SK-N-SH (cell line): ENCODE measurements around the gene CDS2. TPM values are rescaled to one million over a fixed set of nuclear protein-coding genes. Genes with fewer than 3 reads are reported as not detected.

Source experiments
- CTCF ChIA-PET: fragments of 300-600, 350-600 bp; formaldehyde crosslinking; extraction: SDS; loops from one replicate; lab custom pipeline; 2021; lab: Yijun Ruan, JAX
- POLR2A ChIA-PET: fragments of 350-600 bp; sonication (Branson Sonifier 250); formaldehyde crosslinking; extraction: SDS; loops from one replicate; lab custom pipeline; 2020; ENCODE audit warnings: antibody characterized with exemption, inconsistent platforms; lab: Yijun Ruan, JAX
- DNase-seq: peaks from one replicate; pipeline ENCODE4 v3.0.0; 2012
- H2AFZ ChIP-seq: fragments of 200-600 bp; sonication (generic); 2 replicates; pipeline ENCODE4 v1.8.1; 2016; ENCODE audit warnings: antibody characterized with exemption, mild to moderate bottlenecking, low read depth
- H3F3A ChIP-seq: fragments of 200-600 bp; sonication (generic); replicated peaks from 2 replicates; pipeline ENCODE3; 2016; ENCODE audit warnings: antibody characterized with exemption, mild to moderate bottlenecking; ENCODE audit not compliant: insufficient read depth
- H3K27ac ChIP-seq, 2 experiments: fragments of 200-500 bp in 1 of 2; fragments of 200-600 bp in 1 of 2; sonication (Bioruptor generic) in 1 of 2; sonication (generic), shearing (Covaris generic) in 1 of 2; 2 replicates each; pipeline versions ENCODE4 v1.5.1 to v1.6.1; 2014 to 2016; ENCODE audit warnings: low read depth in 2 of 2, inconsistent platforms in 1 of 2, low read length in 1 of 2, mild to moderate bottlenecking in 1 of 2, mixed read lengths in 1 of 2
- H3K27me3 ChIP-seq: fragments of 200-600 bp; sonication (generic), shearing (Covaris generic); 2 replicates; pipeline ENCODE4 v1.6.1; 2016; ENCODE audit warnings: mixed run types; ENCODE audit not compliant: insufficient read depth
- H3K36me3 ChIP-seq, 2 experiments: fragments of 200-500 bp in 1 of 2; fragments of 200-600 bp in 1 of 2; sonication (Bioruptor generic) in 1 of 2; sonication (generic) in 1 of 2; replicated peaks in 1 of 2; 2 replicates each; pipeline versions ENCODE3 to v1.5.1; 2014 to 2016; ENCODE audit warnings: low read length in 1 of 2, mild to moderate bottlenecking in 1 of 2; ENCODE audit not compliant: insufficient read depth in 2 of 2, control insufficient read depth in 1 of 2
- H3K4me1 ChIP-seq, 2 experiments: fragments of 200-500 bp in 1 of 2; fragments of 200-600 bp in 1 of 2; sonication (Bioruptor generic) in 1 of 2; sonication (generic), shearing (Covaris generic) in 1 of 2; 2 replicates each; pipeline versions ENCODE4 v1.5.1 to v1.6.1; 2014 to 2016; ENCODE audit warnings: low read depth in 1 of 2, low read length in 1 of 2, mixed run types in 1 of 2; ENCODE audit not compliant: insufficient read depth in 2 of 2, control insufficient read depth in 1 of 2
- H3K4me2 ChIP-seq: fragments of 200-600 bp; sonication (generic), shearing (Covaris generic); 2 replicates; pipeline ENCODE4 v1.6.1; 2017; ENCODE audit warnings: mixed run types
- H3K4me3 ChIP-seq, 2 experiments: fragments of 200-500 bp in 1 of 2; fragments of 200-600 bp in 1 of 2; sonication (Bioruptor generic) in 1 of 2; sonication (generic), shearing (Covaris generic) in 1 of 2; 2 replicates each; pipeline versions ENCODE4 v1.5.1 to v1.8.1; 2014 to 2016; ENCODE audit warnings: low read depth in 2 of 2, inconsistent platforms in 1 of 2, low read length in 1 of 2, mild to moderate bottlenecking in 1 of 2, mixed read lengths in 1 of 2, moderate library complexity in 1 of 2
- H3K79me2 ChIP-seq: fragments of 200-600 bp; sonication (generic); 2 replicates; pipeline ENCODE4 v1.8.1; 2017; ENCODE audit warnings: mild to moderate bottlenecking; ENCODE audit not compliant: insufficient read depth
- H3K9ac ChIP-seq: fragments of 200-600 bp; sonication (generic); 2 replicates; pipeline ENCODE4 v1.6.1; 2017; ENCODE audit warnings: mixed run types
- H3K9me2 ChIP-seq: fragments of 200-600 bp; sonication (generic); 2 replicates; pipeline ENCODE4 v1.6.1; 2017; ENCODE audit warnings: mixed run types
- H3K9me3 ChIP-seq: fragments of 200-600 bp; sonication (generic); 2 replicates; pipeline ENCODE4 v1.6.1; 2017; ENCODE audit warnings: mixed run types, mild to moderate bottlenecking, moderate library complexity
- H4K20me1 ChIP-seq: fragments of 200-600 bp; sonication (generic); 2 replicates; pipeline ENCODE4 v1.6.1; 2017; ENCODE audit warnings: mild to moderate bottlenecking, mixed run types; ENCODE audit not compliant: insufficient read depth
- CHD2 ChIP-seq: fragments of 150-350 bp; IDR thresholded peaks from 2 replicates; pipeline ENCODE4 v1.6.1; 2018; ENCODE audit warnings: low read length; ENCODE audit not compliant: partially characterized antibody
- FOSL2 ChIP-seq: IDR thresholded peaks from 2 replicates; pipeline ENCODE4 v1.4.0; 2012; ENCODE audit warnings: low read depth, mild to moderate bottlenecking, moderate library complexity, borderline replicate concordance
- FOXM1 ChIP-seq: IDR thresholded peaks from 2 replicates; pipeline ENCODE4 v1.4.0; 2012; ENCODE audit warnings: low read depth, mild to moderate bottlenecking
- GATA2 ChIP-seq: sonication (generic); formaldehyde crosslinking; IDR thresholded peaks from 2 replicates; pipeline ENCODE4 v1.5.0; 2020; ENCODE audit warnings: mild to moderate bottlenecking, missing genetic modification reagents
- MEF2A ChIP-seq: IDR thresholded peaks from 2 replicates; pipeline ENCODE4 v1.4.0; 2012; ENCODE audit warnings: low read depth, borderline replicate concordance
- MXI1 ChIP-seq: IDR thresholded peaks from 2 replicates; pipeline ENCODE4 v1.6.1; 2012; ENCODE audit warnings: mild to moderate bottlenecking, low read depth, low read length, improper control_type of control experiment
- NRF1 ChIP-seq: IDR thresholded peaks from 2 replicates; pipeline ENCODE4 v1.6.1; 2012; ENCODE audit warnings: low read depth, mild to moderate bottlenecking, low read length
- PBX3 ChIP-seq: IDR thresholded peaks from 2 replicates; pipeline ENCODE4; 2012
- RAD21 ChIP-seq: IDR thresholded peaks from 2 replicates; pipeline ENCODE4 v1.6.1; 2012; ENCODE audit warnings: mild to moderate bottlenecking, low read length
- TEAD4 ChIP-seq: IDR thresholded peaks from 2 replicates; pipeline ENCODE4 v1.4.0; 2012; ENCODE audit warnings: mild to moderate bottlenecking, borderline replicate concordance; ENCODE audit not compliant: insufficient read depth
- USF1 ChIP-seq: IDR thresholded peaks from 2 replicates; pipeline ENCODE4 v1.4.0; 2012; ENCODE audit warnings: low read depth, borderline replicate concordance
- USF2 ChIP-seq: fragments of 150-350 bp; IDR thresholded peaks from 2 replicates; pipeline ENCODE4 v1.6.1; 2017; ENCODE audit warnings: antibody characterized with exemption, low read length, low read depth, borderline replicate concordance
- ZBTB33 ChIP-seq: IDR thresholded peaks from 2 replicates; pipeline ENCODE4 v1.4.0; 2012; ENCODE audit warnings: low read depth, borderline replicate concordance
- WGBS: methylation state at CpG from one replicate; pipeline ENCODE4 v1.1.6; 2017; ENCODE audit warnings: low lambda C conversion rate; 5-methylcytosine and 5-hydroxymethylcytosine counted together
- polyA plus RNA-seq, 3 experiments: library from polyadenylated mRNA; depleted of rRNA; stranded (reverse); fragments of >200 nt; gene quantifications; 2 replicates each; pipeline ENCODE4 v1.2.3, GENCODE V29; 2012

The CDS2 gene
- polyA plus RNA-seq, 1 of the 3 experiments (the other 2 are of a cell fraction): 13.9 TPM

GRCh38 chr20:5092765-5093339, 34.0 kb upstream of the CDS2 start:
- Histone ChIP-seq H3K27ac (no peak overlapping the region), H2AFZ (no peak overlapping the region), H3K36me3 (peaks cover 10 to 20% of the 10 kb centered on the region in 2 experiments), H3K9me2 (no peaks in the 10 kb centered on the region), H4K20me1 (no peaks in the 10 kb centered on the region), H3K27me3 (no peaks in the 10 kb centered on the region), H3K79me2 (no peaks in the 10 kb centered on the region), H3K4me1 (no peaks in the 10 kb centered on the region), H3K9me3 (no peaks in the 10 kb centered on the region), H3K4me3 (no peak overlapping the region), H3K4me2 (no peak overlapping the region), H3K9ac (no peak overlapping the region), H3F3A (no peaks in the 10 kb centered on the region)
- ChIA-PET CTCF (no interaction called here), POLR2A (no interaction called here)
- no peak for DNase-seq
- TF ChIP-seq TEAD4 (no peak), MXI1 (no peak), GATA2 (CRISPR knock-in tag) (no peak), FOXM1 (no peak), ZBTB33 (no peak), CHD2 (no peak), RAD21 (no peak)
- WGBS: 78% methylated on average over 4 of the region's 4 CpGs

- 100% methylated on average over 3 of the region's 3 CpGs for WGBS
- Histone ChIP-seq H3K4me2 (no peak overlapping the region), H3F3A (no peaks in the 10 kb centered on the region), H3K9ac (no peak overlapping the region), H2AFZ (no peak overlapping the region), H3K9me2 (no peaks in the 10 kb centered on the region), H3K4me3 (no peak overlapping the region), H3K36me3 (peaks cover 28 to 37% of the 10 kb centered on the region in 2 experiments), H3K27me3 (no peaks in the 10 kb centered on the region), H3K9me3 (no peaks in the 10 kb centered on the region), H3K27ac (no peak overlapping the region), H3K4me1 (no peaks in the 10 kb centered on the region), H4K20me1 (no peaks in the 10 kb centered on the region), H3K79me2 (no peaks in the 10 kb centered on the region)
- DNase-seq: no peak
- no peak for TF ChIP-seq MEF2A
- TF ChIP-seq USF2: no peak
- no peak for TF ChIP-seq PBX3
- no peak for TF ChIP-seq FOSL2
- TF ChIP-seq NRF1: no peak
- no peak for TF ChIP-seq GATA2 (CRISPR knock-in tag)
- no peak for TF ChIP-seq USF1
- ChIA-PET CTCF (interaction anchor here (2.8 kb wide), 1 partner anchor 140 kb away, joined by 9 read pairs; no protein-coding TSS in a partner anchor), POLR2A (no interaction called here)
Measured at GRCh38 chr20:5095454-5095853, 31.4 kb upstream of the CDS2 start.
